Body of pancreas (tissue), 4 donors: Measurements from ENCODE around the gene EBF3.

Source experiments
- CTCF ChIP-seq, 7 experiments: fragments of 450-650 bp in 4 of 7; fragments of 200-600 bp in 3 of 7; sonication (generic) in 3 of 7; IDR thresholded peaks; one replicate each; pipeline ENCODE4 v1.5.1; 2016 to 2019; ENCODE audit warnings: antibody characterized with exemption in 7 of 7
- POLR2A ChIP-seq, 3 donors: fragments of 450-650 bp; IDR thresholded peaks; one replicate each; pipeline ENCODE4 v1.6.1; 2016; ENCODE audit warnings: antibody characterized with exemption in 3 of 3, mild to moderate bottlenecking in 2 of 3

- TF ChIP-seq CTCF (IDR thresholded peaks at IDR 0.05) (no peak), POLR2A (IDR thresholded peaks at IDR 0.05) (no peak)
Observed at GRCh38 chr10:129796710-129797420, 167.2 kb downstream of the EBF3 start.
